CD4-positive, alpha-beta memory T cell (primary cell): ENCODE measurements around the gene GPBP1. TPM values are rescaled to one million over a fixed set of nuclear protein-coding genes. Genes with fewer than 3 reads are reported as not detected.
A peak's percentile ranks its signal among the peaks of the same experiment; 100 is the strongest.

Experiments
- CTCF ChIA-PET: fragments of 350-600 bp; sonication (Branson Sonifier 250); formaldehyde crosslinking; loops from one replicate; lab custom pipeline; 2021; ENCODE audit warnings: inconsistent platforms; ENCODE audit not compliant: partially characterized antibody; lab: Charles Lee
- POLR2A ChIA-PET: fragments of 350-600 bp; sonication (Branson Sonifier 250); formaldehyde crosslinking; loops from one replicate; lab custom pipeline; 2021; ENCODE audit not compliant: partially characterized antibody; lab: Charles Lee
- DNase-seq, 5 donors: peaks; one replicate each; pipeline versions ENCODE4 v3.0.0 to v3.0.0-alpha.2; 2020 to 2022; ENCODE audit warnings: mixed read lengths in 1 of 5
- H3K27ac ChIP-seq: one replicate; pipeline ENCODE4 v1.7.0; 2013; ENCODE audit warnings: low read depth, low read length
- H3K27me3 ChIP-seq: 2 replicates; pipeline ENCODE4 v1.7.0; 2013; ENCODE audit warnings: mild to moderate bottlenecking, low read length, moderate library complexity; ENCODE audit not compliant: insufficient read depth
- H3K36me3 ChIP-seq: 2 replicates; pipeline ENCODE4 v1.7.0; 2013; ENCODE audit warnings: mild to moderate bottlenecking, low read length, moderate library complexity; ENCODE audit not compliant: insufficient read depth
- H3K4me1 ChIP-seq: 2 replicates; pipeline ENCODE4 v1.7.0; 2013; ENCODE audit warnings: mild to moderate bottlenecking, low read length, moderate library complexity; ENCODE audit not compliant: insufficient read depth
- H3K4me3 ChIP-seq, 2 donors: one replicate each; pipeline ENCODE4 v1.7.0; 2013; ENCODE audit warnings: low read length in 2 of 2, mild to moderate bottlenecking in 1 of 2
- H3K9me3 ChIP-seq, 2 donors: one replicate each; pipeline ENCODE4 v1.7.0; 2013; ENCODE audit warnings: low read length in 2 of 2, control low read depth in 1 of 2; ENCODE audit not compliant: control insufficient read depth in 1 of 2
- H3K27ac Mint-ChIP-seq, 7 donors: one replicate each; pipeline ENCODE4 v1.8.0; 2020 to 2021; ENCODE audit warnings: mixed read lengths in 7 of 7, mild to moderate bottlenecking in 6 of 7, inconsistent platforms in 3 of 7, moderate library complexity in 3 of 7
- H3K27me3 Mint-ChIP-seq, 2 donors: one replicate each; pipeline ENCODE4 v1.8.0; 2020 to 2021; ENCODE audit warnings: mixed read lengths in 2 of 2
- H3K36me3 Mint-ChIP-seq, 2 donors: one replicate each; pipeline ENCODE4 v1.8.0; 2020 to 2021; ENCODE audit warnings: mixed read lengths in 2 of 2, inconsistent platforms in 1 of 2, mild to moderate bottlenecking in 1 of 2
- H3K4me1 Mint-ChIP-seq, 4 donors: one replicate each; pipeline ENCODE4 v1.8.0; 2020 to 2021; ENCODE audit warnings: mixed read lengths in 4 of 4, mild to moderate bottlenecking in 1 of 4
- H3K4me3 Mint-ChIP-seq, 8 donors: one replicate each; pipeline ENCODE4 v1.8.0; 2020 to 2021; ENCODE audit warnings: mixed read lengths in 8 of 8, mild to moderate bottlenecking in 7 of 8, moderate library complexity in 6 of 8, inconsistent platforms in 3 of 8
- H3K9me3 Mint-ChIP-seq, 8 donors: one replicate each; pipeline ENCODE4 v1.8.0; 2020 to 2021; ENCODE audit warnings: mixed read lengths in 8 of 8, mild to moderate bottlenecking in 5 of 8, inconsistent platforms in 3 of 8, moderate library complexity in 1 of 8
- intact Hi-C: fragments of 100-400 bp; cut with micrococcal nuclease; formaldehyde crosslinking; loops from one replicate; pipeline ENCODE4 v1.15.1; 2023
- polyA plus RNA-seq, 2 donors: library from polyadenylated mRNA; unstranded; fragments of 300-500 nt; fragmentation: Illumina TruSeq; gene quantifications; one replicate each; pipeline ENCODE4 v1.2.3, GENCODE V29; 2021
- total RNA-seq, 2 experiments: library from RNA; stranded (reverse); gene quantifications; one replicate each; pipeline ENCODE4 v1.2.3, GENCODE V29; 2021

GPBP1 gene
- total and polyA plus RNA-seq, 4 experiments from 2014 or later = 92.1 to 137 (median 120) TPM

DNA sequence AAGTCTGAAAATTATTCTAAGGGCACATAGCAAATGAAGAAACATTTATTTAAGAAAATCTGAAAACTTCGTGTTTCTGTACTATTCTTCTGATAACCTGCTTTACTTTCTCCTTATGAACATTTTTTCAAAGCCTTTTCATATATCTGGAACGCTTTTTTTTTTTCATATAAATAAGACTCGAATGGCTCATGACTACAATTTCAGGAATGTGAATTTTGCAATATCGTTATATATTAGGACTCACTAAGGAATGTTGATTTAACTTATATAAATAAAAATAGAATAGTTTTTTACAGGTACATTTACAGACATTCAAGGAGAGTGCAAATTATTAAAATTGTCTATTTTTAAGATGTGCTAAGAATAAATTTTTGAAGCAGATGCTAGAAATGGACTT lies 42.9 kb downstream of the GPBP1 start:
- no peak overlapping the region for H3K4me3 ChIP-seq
- H3K9me3 ChIP-seq = no peaks in the 10 kb centered on the region
- intact Hi-C loops = no loop called here
- H3K27me3 ChIP-seq = no peaks in the 10 kb centered on the region
- Mint-ChIP-seq H3K4me3 (no peak overlapping the region), H3K27me3 (no peaks in the 10 kb centered on the region), H3K9me3 (no peaks in the 10 kb centered on the region), H3K27ac (peak overlapping the region in 4 of 7 donors; percentile 47 to 85 (median 62)), H3K36me3 (peaks cover 14 to 53% of the 10 kb centered on the region in 2 donors), H3K4me1 (peaks cover 32 to 75% (median 54%) of the 10 kb centered on the region in 4 donors)
- H3K27ac ChIP-seq = no peak overlapping the region
- H3K36me3 ChIP-seq = peaks cover 14% of the 10 kb centered on the region
- peaks cover 38% of the 10 kb centered on the region for H3K4me1 ChIP-seq
- no peak for DNase-seq
- ChIA-PET POLR2A (interaction anchor here (1.4 kb wide), 1 partner anchor 314 kb away, joined by 3 read pairs; no protein-coding TSS in a partner anchor), CTCF (interaction anchor here (7.4 kb wide), 1 partner anchor 315 kb away, joined by 87 read pairs; no protein-coding TSS in a partner anchor)

DNA sequence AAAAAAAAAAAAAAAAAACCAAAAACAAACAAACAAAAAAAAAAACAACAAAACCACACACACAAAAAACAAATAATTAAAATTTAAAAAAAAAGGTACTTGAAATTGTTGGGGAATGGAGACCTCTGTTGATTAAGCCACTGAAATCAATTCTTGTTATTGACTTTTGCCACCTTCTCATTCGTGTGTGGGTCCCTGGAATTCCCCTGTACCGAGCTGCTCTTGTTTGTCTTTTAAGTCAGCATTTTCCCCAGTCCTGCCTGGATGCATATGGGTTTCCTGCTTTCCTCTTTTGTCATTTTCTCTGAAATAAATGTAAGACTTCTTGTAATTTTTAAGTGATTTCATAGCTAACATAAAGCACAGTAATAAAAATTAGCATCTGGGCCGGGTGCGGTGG lies 45.5 kb downstream of the GPBP1 start:
- Mint-ChIP-seq H3K27ac (peak overlapping the region; percentile 61 to 94 (median 81)), H3K4me1 (peaks cover 33 to 69% (median 47%) of the 10 kb centered on the region in 4 donors), H3K4me3 (peak overlapping the region in 4 of 8 donors; percentile 22 to 52 (median 38)), H3K36me3 (peaks cover 10 to 48% of the 10 kb centered on the region in 2 donors), H3K27me3 (no peaks in the 10 kb centered on the region), H3K9me3 (no peaks in the 10 kb centered on the region)
- no peak overlapping the region for H3K4me3 ChIP-seq
- intact Hi-C loops = no loop called here
- H3K4me1 ChIP-seq = peaks cover 38% of the 10 kb centered on the region
- CTCF ChIA-PET = interaction anchor here (0.6 to 7.4 kb wide), 25 partner anchors 8 to 955 kb away, joined by 3 to 87 read pairs (median 4); partner anchors contain the start of gene SETD9
- peak in 2 of 5 donors; percentile 26 to 56 for DNase-seq
- H3K9me3 ChIP-seq = no peaks in the 10 kb centered on the region
- H3K27me3 ChIP-seq = no peaks in the 10 kb centered on the region
- peak overlapping the region; percentile 24 for H3K27ac ChIP-seq
- POLR2A ChIA-PET = no interaction called here
- H3K36me3 ChIP-seq = peaks cover 9% of the 10 kb centered on the region

DNA sequence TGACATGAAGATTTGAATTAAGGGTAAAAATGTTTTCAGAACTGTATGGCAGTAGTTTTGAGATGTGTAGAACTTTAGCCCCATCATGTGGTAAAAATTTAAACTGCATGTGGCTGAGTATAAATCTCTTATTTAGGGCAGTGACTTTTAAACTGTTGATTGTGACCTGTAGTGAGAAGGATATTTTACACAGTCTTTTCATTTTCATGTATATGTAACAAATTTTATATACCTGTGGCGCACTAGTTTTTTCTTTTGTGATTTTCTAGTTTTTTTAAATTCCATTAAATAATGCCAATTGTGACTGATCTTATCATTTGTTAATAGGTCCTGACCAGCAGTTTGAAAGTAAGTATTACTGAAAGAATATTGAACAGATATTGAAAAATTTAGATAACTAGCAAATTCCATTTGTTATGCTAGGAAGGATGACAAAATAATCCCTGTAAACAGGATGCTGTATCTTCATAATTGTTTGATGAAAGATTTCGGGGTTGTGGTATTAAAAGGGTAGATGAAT lies 47.2 kb downstream of the GPBP1 start:
- Mint-ChIP-seq H3K9me3 (no peaks in the 10 kb centered on the region), H3K4me1 (peaks cover 26 to 67% (median 44%) of the 10 kb centered on the region in 4 donors), H3K36me3 (peaks cover 6 to 43% of the 10 kb centered on the region in 2 donors), H3K27ac (peak overlapping the region; percentile 24 to 90 (median 68)), H3K27me3 (no peaks in the 10 kb centered on the region), H3K4me3 (peak overlapping the region in 2 of 8 donors; percentile 11 to 15)
- no peak overlapping the region for H3K4me3 ChIP-seq
- H3K36me3 ChIP-seq = no peaks in the 10 kb centered on the region
- ChIA-PET CTCF (interaction anchor here (0.8 to 7.4 kb wide), 7 partner anchors 8 to 320 kb away, joined by 3 to 87 read pairs (median 6); no protein-coding TSS in a partner anchor), POLR2A (no interaction called here)
- peak; percentile 44 to 76 (median 74) for DNase-seq
- no peak overlapping the region for H3K27ac ChIP-seq
- no peaks in the 10 kb centered on the region for H3K27me3 ChIP-seq
- intact Hi-C loops = loop anchor here (1.0 to 5.0 kb wide), 6 partner anchors 48 to 1284 kb away; no protein-coding TSS in a partner anchor
- H3K9me3 ChIP-seq = no peaks in the 10 kb centered on the region
- H3K4me1 ChIP-seq = peaks cover 38% of the 10 kb centered on the region

DNA sequence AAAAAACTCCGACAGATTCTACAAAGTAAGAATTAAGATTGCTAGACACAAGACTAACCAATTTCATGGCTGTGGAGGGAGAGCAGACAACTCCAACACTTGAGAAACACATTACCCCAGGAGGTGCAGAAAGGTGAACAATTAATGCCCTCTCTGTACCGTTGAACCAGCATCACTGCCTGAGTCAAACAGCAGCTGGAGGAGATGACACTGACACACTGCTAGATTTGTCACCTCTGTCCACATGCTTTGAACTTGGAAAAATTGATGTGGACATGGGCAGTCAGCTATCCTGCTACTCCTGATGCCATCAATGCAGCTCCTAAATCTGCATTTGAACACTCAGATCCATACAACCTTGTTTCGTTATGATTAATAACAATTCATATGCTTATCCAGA lies 51.7 kb downstream of the GPBP1 start:
- Mint-ChIP-seq H3K36me3 (peaks cover 12 to 36% of the 10 kb centered on the region in 2 donors), H3K27me3 (no peaks in the 10 kb centered on the region), H3K27ac (peak overlapping the region in 1 of 7 donors; percentile 14), H3K9me3 (no peaks in the 10 kb centered on the region), H3K4me3 (no peak overlapping the region), H3K4me1 (peaks cover 21 to 43% (median 28%) of the 10 kb centered on the region in 4 donors)
- H3K9me3 ChIP-seq = no peaks in the 10 kb centered on the region
- ChIA-PET CTCF (interaction anchor here (0.9 to 6.4 kb wide), 4 partner anchors 13 to 1289 kb away, joined by 3 to 51 read pairs (median 4); no protein-coding TSS in a partner anchor), POLR2A (interaction anchor here (0.6 kb wide), 1 partner anchor 954 kb away, joined by 5 read pairs; no protein-coding TSS in a partner anchor)
- no peaks in the 10 kb centered on the region for H3K27me3 ChIP-seq
- peaks cover 20% of the 10 kb centered on the region for H3K4me1 ChIP-seq
- intact Hi-C loops = no loop called here
- no peak for DNase-seq
- H3K36me3 ChIP-seq = no peaks in the 10 kb centered on the region
- no peak overlapping the region for H3K27ac ChIP-seq
- no peak overlapping the region for H3K4me3 ChIP-seq

DNA sequence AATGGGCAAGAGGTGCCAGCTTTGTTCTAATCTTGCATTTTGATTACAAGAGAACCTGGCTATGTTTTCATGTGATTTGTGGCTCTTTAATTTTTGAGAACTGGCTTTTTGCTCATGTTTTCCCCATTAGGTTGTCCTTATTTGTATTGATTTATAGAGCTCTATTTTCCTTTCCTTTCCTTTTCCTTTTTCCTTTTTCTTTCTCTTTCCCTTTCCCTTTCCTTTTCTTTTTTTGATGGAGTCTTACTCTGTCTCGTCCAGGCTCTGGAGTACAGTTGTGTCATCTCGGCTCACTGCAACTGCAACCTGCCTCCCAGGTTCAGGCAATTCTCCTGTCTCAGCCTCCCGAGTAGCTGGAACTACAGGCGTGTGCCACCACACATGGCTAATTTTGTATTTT lies 55.5 kb downstream of the GPBP1 start:
- Histone ChIP-seq H3K36me3 (peaks cover 21% of the 10 kb centered on the region), H3K27ac (no peak overlapping the region), H3K4me1 (peaks cover 18% of the 10 kb centered on the region), H3K27me3 (no peaks in the 10 kb centered on the region), H3K9me3 (no peaks in the 10 kb centered on the region), H3K4me3 (no peak overlapping the region)
- H3K4me1 Mint-ChIP-seq = peaks cover 29 to 43% (median 36%) of the 10 kb centered on the region in 4 donors
- H3K4me3 Mint-ChIP-seq = peak overlapping the region in 1 of 8 donors; percentile 4
- H3K27ac Mint-ChIP-seq = peak overlapping the region in 2 of 7 donors; percentile 5 to 40
- peaks cover 0 to 1% (median 0%) of the 10 kb centered on the region in 8 donors for H3K9me3 Mint-ChIP-seq
- ChIA-PET CTCF (interaction anchor here (1.6 kb wide), 1 partner anchor 9 kb away, joined by 6 read pairs; no protein-coding TSS in a partner anchor), POLR2A (no interaction called here)
- DNase-seq = no peak
- intact Hi-C loops = no loop called here
- no peaks in the 10 kb centered on the region for H3K27me3 Mint-ChIP-seq
- peaks cover 43 to 56% of the 10 kb centered on the region in 2 donors for H3K36me3 Mint-ChIP-seq

DNA sequence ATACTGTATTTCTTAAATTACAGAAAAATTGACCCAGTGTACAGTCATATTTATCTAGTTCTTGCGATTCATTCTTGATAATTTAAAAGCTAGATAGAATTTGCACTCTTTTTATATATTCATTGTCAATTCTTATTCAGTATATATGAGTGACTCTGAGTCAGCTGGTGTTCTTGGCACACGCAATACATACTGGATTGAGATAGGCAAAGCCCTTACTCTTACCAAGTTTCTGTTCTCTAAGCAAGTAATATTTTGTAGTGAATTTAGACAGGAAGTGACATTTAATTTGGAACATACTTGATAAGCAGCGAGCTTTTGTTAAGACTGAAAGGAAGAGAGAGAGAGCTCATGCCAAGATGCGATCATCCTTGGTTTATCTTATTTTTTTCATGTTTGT lies 57.7 kb downstream of the GPBP1 start:
- H3K4me1 Mint-ChIP-seq = peaks cover 23 to 39% (median 33%) of the 10 kb centered on the region in 4 donors

More for the DNA sequence above, 57.7 kb downstream of the GPBP1 start:
- Mint-ChIP-seq H3K27ac (peak overlapping the region in 4 of 7 donors; percentile 54 to 64 (median 60)), H3K9me3 (peaks cover 0 to 1% (median 0%) of the 10 kb centered on the region in 8 donors), H3K27me3 (no peaks in the 10 kb centered on the region), H3K4me3 (peak overlapping the region in 1 of 8 donors; percentile 36), H3K36me3 (peaks cover 49 to 56% of the 10 kb centered on the region in 2 donors)
- Histone ChIP-seq H3K27me3 (no peaks in the 10 kb centered on the region), H3K9me3 (no peaks in the 10 kb centered on the region), H3K4me3 (no peak overlapping the region), H3K4me1 (peaks cover 22% of the 10 kb centered on the region), H3K27ac (no peak overlapping the region), H3K36me3 (peaks cover 25% of the 10 kb centered on the region)
- intact Hi-C loops = no loop called here
- POLR2A ChIA-PET = interaction anchor here (0.7 kb wide), 1 partner anchor 321 kb away, joined by 3 read pairs; no protein-coding TSS in a partner anchor
- CTCF ChIA-PET = interaction anchor here (0.8 to 1.4 kb wide), 5 partner anchors 9 to 331 kb away, joined by 3 to 6 read pairs (median 3); no protein-coding TSS in a partner anchor
- DNase-seq = no peak
